A673 (cell line): Measurements from ENCODE around the gene GPD2.

ENCODE experiments used
- EZH2 ChIP-seq: fragments of 200-600 bp; sonication (generic); IDR thresholded peaks from 2 replicates; pipeline ENCODE4 v1.6.1; 2017; ENCODE audit warnings: borderline replicate concordance, low read depth, mild to moderate bottlenecking, mixed read lengths, antibody characterized with exemption, low read length; ENCODE audit not compliant: poor library complexity, severe bottlenecking
- TF ChIP-seq, protein P1 (sequence below): fragments of 300-800, 200-600 bp; sonication (generic); conservative IDR thresholded peaks from 2 replicates; pipeline ENCODE4 v1.5.1; 2017; ENCODE audit warnings: low read depth, mild to moderate bottlenecking, antibody characterized with exemption, low read length, moderate library complexity, mixed read lengths

DNA sequence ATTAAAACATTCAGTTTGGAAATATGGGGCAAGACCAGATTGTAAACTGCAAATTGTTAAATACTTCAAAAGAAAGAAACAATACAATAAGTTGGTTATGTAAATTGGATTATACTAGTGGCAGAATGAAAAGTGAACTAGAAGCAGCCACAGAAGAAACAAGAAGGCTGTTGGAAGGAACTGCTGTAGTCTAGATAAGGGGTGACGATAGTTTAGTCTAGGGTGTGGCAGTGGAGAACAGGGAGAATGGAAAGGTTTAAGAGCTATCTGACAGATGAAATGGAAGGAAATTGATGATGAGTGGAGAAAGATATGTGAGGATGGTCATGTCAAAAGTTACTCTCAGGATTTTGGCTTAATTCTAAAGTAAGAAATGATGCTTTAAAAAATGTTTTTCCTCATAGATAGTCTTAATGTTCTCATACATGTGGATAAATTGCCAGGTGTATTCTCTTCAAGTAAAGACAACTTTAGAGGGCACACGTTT, 179.7 kb downstream of the GPD2 start:
- TF ChIP-seq, protein P1, sequence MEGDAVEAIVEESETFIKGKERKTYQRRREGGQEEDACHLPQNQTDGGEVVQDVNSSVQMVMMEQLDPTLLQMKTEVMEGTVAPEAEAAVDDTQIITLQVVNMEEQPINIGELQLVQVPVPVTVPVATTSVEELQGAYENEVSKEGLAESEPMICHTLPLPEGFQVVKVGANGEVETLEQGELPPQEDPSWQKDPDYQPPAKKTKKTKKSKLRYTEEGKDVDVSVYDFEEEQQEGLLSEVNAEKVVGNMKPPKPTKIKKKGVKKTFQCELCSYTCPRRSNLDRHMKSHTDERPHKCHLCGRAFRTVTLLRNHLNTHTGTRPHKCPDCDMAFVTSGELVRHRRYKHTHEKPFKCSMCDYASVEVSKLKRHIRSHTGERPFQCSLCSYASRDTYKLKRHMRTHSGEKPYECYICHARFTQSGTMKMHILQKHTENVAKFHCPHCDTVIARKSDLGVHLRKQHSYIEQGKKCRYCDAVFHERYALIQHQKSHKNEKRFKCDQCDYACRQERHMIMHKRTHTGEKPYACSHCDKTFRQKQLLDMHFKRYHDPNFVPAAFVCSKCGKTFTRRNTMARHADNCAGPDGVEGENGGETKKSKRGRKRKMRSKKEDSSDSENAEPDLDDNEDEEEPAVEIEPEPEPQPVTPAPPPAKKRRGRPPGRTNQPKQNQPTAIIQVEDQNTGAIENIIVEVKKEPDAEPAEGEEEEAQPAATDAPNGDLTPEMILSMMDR = no peak
- no peak for TF ChIP-seq EZH2
